GM13976 (cell line): ENCODE data around the gene SMIM41.

Experiments used
- DNase-seq: peaks from one replicate; pipeline ENCODE4 v3.0.0; 2012; ENCODE audit warnings: low spot score
- in situ Hi-C: fragments of 300-500 bp; cut with MboI; formaldehyde crosslinking; loops from one replicate; pipeline ENCODE4 v1.12.0; 2022; ENCODE audit warnings: low sequenced_read_pairs, mixed read lengths, inconsistent platforms; ENCODE audit not compliant: unreplicated experiment
- TF ChIP-seq, protein P1 (sequence below): IDR thresholded peaks from 2 replicates; pipeline ENCODE4 v1.5.1; 2012; ENCODE audit warnings: borderline replicate concordance, mild to moderate bottlenecking; ENCODE audit not compliant: insufficient read depth; ENCODE audit errors: extremely low read depth, missing control alignments, control extremely low read depth

The SMIM41 gene

DNA sequence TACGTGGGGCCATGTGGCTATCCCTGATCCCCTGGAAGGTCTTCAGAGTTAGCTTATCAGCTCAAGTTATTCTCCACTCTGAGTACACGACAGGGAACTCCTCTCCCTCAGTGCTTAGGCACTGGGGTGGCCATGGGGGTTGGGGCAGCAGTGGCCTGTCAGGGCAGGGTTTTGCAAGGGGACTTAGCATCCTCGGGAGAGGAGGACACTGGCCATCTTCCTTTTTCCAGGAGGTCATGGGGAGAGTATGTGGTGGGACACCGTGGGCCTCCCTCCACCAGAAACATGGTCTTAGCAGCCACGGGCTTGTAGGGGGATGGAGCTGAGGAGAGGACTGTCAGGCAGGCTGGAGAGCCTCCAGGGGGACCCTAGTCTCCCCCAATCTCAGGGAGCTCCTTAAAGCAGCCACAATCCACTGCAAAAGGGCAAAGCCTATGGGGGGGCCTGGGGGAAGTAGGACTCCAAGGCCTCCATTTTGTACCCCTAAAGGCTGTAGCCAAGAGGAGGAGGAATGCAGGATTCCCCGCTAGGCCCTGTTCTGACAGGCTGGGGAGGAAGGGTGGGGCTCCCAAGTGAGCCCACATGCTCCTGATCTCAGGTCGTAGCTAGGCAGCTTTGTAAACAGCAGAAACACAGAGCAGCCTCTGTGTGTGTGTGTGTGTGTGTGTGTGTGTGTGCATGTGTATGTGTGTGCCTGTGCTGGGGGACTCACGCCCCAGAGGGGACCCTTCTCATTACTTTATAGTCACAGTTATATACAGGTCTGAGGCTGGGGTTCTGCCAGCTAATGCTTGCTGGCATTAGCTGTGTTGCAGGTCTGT, 75.8 kb downstream of the SMIM41 start:
- no peak for DNase-seq
- TF ChIP-seq, protein P1, sequence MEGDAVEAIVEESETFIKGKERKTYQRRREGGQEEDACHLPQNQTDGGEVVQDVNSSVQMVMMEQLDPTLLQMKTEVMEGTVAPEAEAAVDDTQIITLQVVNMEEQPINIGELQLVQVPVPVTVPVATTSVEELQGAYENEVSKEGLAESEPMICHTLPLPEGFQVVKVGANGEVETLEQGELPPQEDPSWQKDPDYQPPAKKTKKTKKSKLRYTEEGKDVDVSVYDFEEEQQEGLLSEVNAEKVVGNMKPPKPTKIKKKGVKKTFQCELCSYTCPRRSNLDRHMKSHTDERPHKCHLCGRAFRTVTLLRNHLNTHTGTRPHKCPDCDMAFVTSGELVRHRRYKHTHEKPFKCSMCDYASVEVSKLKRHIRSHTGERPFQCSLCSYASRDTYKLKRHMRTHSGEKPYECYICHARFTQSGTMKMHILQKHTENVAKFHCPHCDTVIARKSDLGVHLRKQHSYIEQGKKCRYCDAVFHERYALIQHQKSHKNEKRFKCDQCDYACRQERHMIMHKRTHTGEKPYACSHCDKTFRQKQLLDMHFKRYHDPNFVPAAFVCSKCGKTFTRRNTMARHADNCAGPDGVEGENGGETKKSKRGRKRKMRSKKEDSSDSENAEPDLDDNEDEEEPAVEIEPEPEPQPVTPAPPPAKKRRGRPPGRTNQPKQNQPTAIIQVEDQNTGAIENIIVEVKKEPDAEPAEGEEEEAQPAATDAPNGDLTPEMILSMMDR = no peak
- in situ Hi-C loops = no loop called here

DNA sequence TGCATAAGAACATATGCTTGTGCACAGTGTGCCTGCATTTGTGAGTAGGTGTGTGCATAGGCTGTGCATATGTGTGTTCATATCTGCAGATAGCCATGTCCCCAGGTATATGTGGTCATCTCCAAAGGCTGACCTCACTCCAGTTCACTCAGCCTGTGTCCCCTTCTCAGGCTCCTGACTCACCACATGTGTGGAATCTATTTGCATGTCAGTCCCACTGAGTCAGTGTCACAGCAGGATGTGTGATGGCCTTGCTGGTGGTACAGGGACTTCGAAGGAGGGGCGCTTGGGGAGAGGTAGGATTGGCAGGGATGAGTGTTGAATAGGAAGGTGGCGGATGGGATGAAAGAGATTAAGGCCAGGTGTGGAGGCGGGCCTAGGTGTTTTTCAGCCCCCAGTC, 76.8 kb downstream of the SMIM41 start:
- in situ Hi-C loops = no loop called here
- DNase-seq = no peak
- TF ChIP-seq, protein P1 = peak; percentile 9

DNA sequence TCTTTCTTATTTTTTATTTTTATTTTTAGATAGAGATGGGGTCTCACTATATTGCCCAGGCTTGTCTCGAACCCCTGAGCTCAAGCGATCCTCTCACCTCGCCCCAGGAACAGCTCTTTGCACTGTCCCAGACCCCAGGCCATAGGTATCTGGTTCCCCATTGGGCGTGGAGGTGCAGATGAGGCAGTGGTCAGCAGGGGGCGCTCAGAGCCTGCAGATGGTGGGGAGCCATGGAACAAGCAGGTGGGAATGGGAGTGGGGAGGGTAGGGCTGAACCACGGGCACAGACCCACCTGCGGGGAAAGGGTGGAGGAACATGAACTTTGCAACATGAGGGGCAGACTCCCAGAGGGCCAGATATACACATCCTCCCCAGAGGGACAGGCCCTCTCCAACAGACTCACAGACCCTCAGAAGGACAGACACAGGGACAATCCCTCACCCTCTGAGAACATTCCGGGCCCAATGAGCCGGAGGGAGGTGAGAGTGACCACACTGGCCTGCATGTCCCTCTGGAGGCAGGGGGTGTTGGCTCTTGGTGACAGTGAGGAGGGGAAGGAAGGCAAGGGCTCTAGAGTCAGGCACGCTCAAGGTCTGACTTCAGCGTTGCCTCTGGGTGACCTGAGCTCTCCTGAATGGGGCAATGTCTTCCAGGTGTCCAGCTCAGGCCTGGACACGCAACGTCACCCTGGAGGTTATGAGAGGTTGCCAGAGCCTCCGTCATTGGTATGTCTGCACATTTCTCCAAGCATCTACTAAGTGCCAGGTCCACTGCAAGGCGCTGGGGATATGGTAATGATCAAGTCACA, 77.5 kb downstream of the SMIM41 start:
- TF ChIP-seq, protein P1 = peak; percentile 94
- peak; percentile 83 for DNase-seq
- in situ Hi-C loops = no loop called here

DNA sequence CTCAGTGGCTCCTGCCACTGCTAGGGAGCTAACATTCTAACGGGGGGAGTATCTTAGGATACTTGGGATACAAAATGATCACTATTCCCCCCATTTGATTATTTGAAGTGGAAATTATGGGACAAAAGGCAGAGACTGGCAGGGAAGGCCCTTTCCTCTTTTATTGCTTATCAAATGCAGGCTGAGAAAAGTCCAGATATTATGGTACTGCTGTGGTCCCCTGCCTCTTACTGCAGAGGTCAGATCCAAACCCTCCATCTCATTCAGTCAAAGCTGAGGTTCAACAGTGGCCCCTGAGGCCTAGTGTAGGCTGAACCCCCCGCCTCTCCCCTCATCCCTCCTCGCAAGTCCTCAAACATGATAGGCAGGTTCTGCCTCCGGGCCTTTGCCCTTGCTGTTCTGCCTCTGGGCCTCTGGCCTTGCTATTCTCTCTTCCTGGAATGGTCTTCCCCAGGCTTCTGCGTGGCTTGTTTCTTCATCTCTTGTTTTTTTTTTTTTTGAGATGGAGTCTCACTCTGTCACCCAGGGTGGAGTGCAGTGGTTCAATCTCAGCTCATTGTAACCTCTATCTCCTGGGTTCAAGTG, 78.2 kb downstream of the SMIM41 start:
- TF ChIP-seq, protein P1 = no peak
- in situ Hi-C loops = no loop called here
- DNase-seq = no peak
